ENCODE data around the gene GATAD2A. TPM values are rescaled to one million over a fixed set of nuclear protein-coding genes. Genes with fewer than 3 reads are reported as not detected.

The GATAD2A gene
- total RNA-seq, 1 donor from 2014 or later: 163 TPM

DNA sequence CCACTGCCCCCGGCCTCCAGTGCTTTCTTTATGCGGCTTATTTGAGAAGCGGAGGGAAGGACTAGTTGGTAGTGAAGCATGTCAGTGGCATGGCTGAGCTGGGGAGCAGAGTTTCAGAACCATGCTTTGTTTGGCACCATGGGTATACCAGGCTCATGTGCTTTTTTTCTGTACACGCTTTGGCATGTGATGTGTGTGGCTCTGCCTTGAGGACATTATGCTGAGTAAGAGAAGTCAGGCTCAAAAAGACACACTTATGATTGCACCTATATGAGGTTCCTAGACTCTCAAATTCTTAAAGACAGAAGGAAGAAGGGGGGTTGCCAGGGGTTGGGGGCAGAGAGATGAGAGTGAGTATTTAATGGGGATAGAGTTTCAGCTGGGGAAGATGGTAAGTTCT lies 21.3 kb downstream of the GATAD2A start:
- H3K27ac Mint-ChIP-seq (ENCODE audit: unreplicated experiment): no peak overlapping the region
- Histone ChIP-seq H3K4me1 (ENCODE audit: insufficient read depth, low read length) (peaks cover 7% of the 10 kb centered on the region), H2AFZ (ENCODE audit: low read depth, low read length) (no peak overlapping the region), H3K79me2 (ENCODE audit: insufficient read depth, low read length) (peaks cover 99% of the 10 kb centered on the region), H3K4me3 (ENCODE audit: insufficient read depth, low read depth, low read length) (no peak overlapping the region), H4K20me1 (ENCODE audit: insufficient read depth, low read length) (peaks cover 98% of the 10 kb centered on the region), H3K27ac (ENCODE audit: low read depth, low read length) (no peak overlapping the region), H3K27me3 (ENCODE audit: insufficient read depth, low read length) (no peaks in the 10 kb centered on the region), H3K9me3 (ENCODE audit: insufficient read depth, low read depth, low read length) (no peaks in the 10 kb centered on the region), H3K36me3 (ENCODE audit: insufficient read depth, low read length) (no peaks in the 10 kb centered on the region), H3K4me2 (ENCODE audit: low read length) (no peak overlapping the region), H3K9ac (ENCODE audit: low read length) (no peak overlapping the region)
- TF ChIP-seq EZH2 (IDR thresholded peaks at IDR 0.05; ENCODE audit: insufficient read depth, low read length) (no peak), CTCF (IDR thresholded peaks at IDR 0.05; ENCODE audit: insufficient read depth, low read depth, low read length) (no peak)
- DNase-seq (ENCODE audit: low read depth): no peak
- no peak overlapping the region for H3K4me3 Mint-ChIP-seq (ENCODE audit: unreplicated experiment)
- H3K36me3 Mint-ChIP-seq (ENCODE audit: low read depth, unreplicated experiment): peaks cover 5% of the 10 kb centered on the region
- H3K27me3 Mint-ChIP-seq (ENCODE audit: low read depth, unreplicated experiment): no peaks in the 10 kb centered on the region
- H3K9me3 Mint-ChIP-seq (ENCODE audit: unreplicated experiment): no peaks in the 10 kb centered on the region
- FAIRE-seq: no peak
- H3K4me1 Mint-ChIP-seq (ENCODE audit: low read depth, unreplicated experiment): peaks cover 23% of the 10 kb centered on the region

- TF ChIP-seq EZH2 (IDR thresholded peaks at IDR 0.05; ENCODE audit: insufficient read depth, low read length): no peak
- TF ChIP-seq CTCF (IDR thresholded peaks at IDR 0.05; ENCODE audit: insufficient read depth, low read depth, low read length): no peak
- FAIRE-seq (no peak), DNase-seq (ENCODE audit: low read depth) (no peak)
- no peaks in the 10 kb centered on the region for H3K36me3 ChIP-seq (ENCODE audit: insufficient read depth, low read length)
- H3K27me3 ChIP-seq (ENCODE audit: insufficient read depth, low read length): no peaks in the 10 kb centered on the region
- H3K4me1 ChIP-seq (ENCODE audit: insufficient read depth, low read length): peaks cover 7% of the 10 kb centered on the region
- no peaks in the 10 kb centered on the region for H3K9me3 Mint-ChIP-seq (ENCODE audit: unreplicated experiment)
- peaks cover 98% of the 10 kb centered on the region for H4K20me1 ChIP-seq (ENCODE audit: insufficient read depth, low read length)
- H3K36me3 Mint-ChIP-seq (ENCODE audit: low read depth, unreplicated experiment): peaks cover 5% of the 10 kb centered on the region
- no peak overlapping the region for H3K27ac ChIP-seq (ENCODE audit: low read depth, low read length)
- H2AFZ ChIP-seq (ENCODE audit: low read depth, low read length): no peak overlapping the region
- peaks cover 99% of the 10 kb centered on the region for H3K79me2 ChIP-seq (ENCODE audit: insufficient read depth, low read length)
- H3K4me2 ChIP-seq (ENCODE audit: low read length): no peak overlapping the region
- no peak overlapping the region for H3K9ac ChIP-seq (ENCODE audit: low read length)
- H3K27me3 Mint-ChIP-seq (ENCODE audit: low read depth, unreplicated experiment): no peaks in the 10 kb centered on the region
- H3K4me3 Mint-ChIP-seq (ENCODE audit: unreplicated experiment): no peak overlapping the region
- H3K4me1 Mint-ChIP-seq (ENCODE audit: low read depth, unreplicated experiment): peaks cover 23% of the 10 kb centered on the region
- H3K9me3 ChIP-seq (ENCODE audit: insufficient read depth, low read depth, low read length): no peaks in the 10 kb centered on the region
- peak overlapping the region; percentile 66 for H3K27ac Mint-ChIP-seq (ENCODE audit: unreplicated experiment)
- H3K4me3 ChIP-seq (ENCODE audit: insufficient read depth, low read depth, low read length): no peak overlapping the region
Observed at GRCh38 chr19:19427302-19427701, 21.8 kb downstream of the GATAD2A start.

- peaks cover 5% of the 10 kb centered on the region for H3K36me3 Mint-ChIP-seq (ENCODE audit: low read depth, unreplicated experiment)
- no peak overlapping the region for H3K4me3 Mint-ChIP-seq (ENCODE audit: unreplicated experiment)
- TF ChIP-seq CTCF (IDR thresholded peaks at IDR 0.05; ENCODE audit: insufficient read depth, low read depth, low read length) (no peak), EZH2 (IDR thresholded peaks at IDR 0.05; ENCODE audit: insufficient read depth, low read length) (no peak)
- no peak overlapping the region for H3K27ac ChIP-seq (ENCODE audit: low read depth, low read length)
- no peak overlapping the region for H3K4me3 ChIP-seq (ENCODE audit: insufficient read depth, low read depth, low read length)
- H3K4me1 ChIP-seq (ENCODE audit: insufficient read depth, low read length): peaks cover 6% of the 10 kb centered on the region
- peaks cover 100% of the 10 kb centered on the region for H3K79me2 ChIP-seq (ENCODE audit: insufficient read depth, low read length)
- H3K4me2 ChIP-seq (ENCODE audit: low read length): no peak overlapping the region
- H3K27me3 ChIP-seq (ENCODE audit: insufficient read depth, low read length): no peaks in the 10 kb centered on the region
- H3K36me3 ChIP-seq (ENCODE audit: insufficient read depth, low read length): no peaks in the 10 kb centered on the region
- H3K27ac Mint-ChIP-seq (ENCODE audit: unreplicated experiment): peak overlapping the region; percentile 53
- FAIRE-seq (no peak), DNase-seq (ENCODE audit: low read depth) (no peak)
- H3K9me3 Mint-ChIP-seq (ENCODE audit: unreplicated experiment): no peaks in the 10 kb centered on the region
- no peaks in the 10 kb centered on the region for H3K9me3 ChIP-seq (ENCODE audit: insufficient read depth, low read depth, low read length)
- no peak overlapping the region for H2AFZ ChIP-seq (ENCODE audit: low read depth, low read length)
- peaks cover 99% of the 10 kb centered on the region for H4K20me1 ChIP-seq (ENCODE audit: insufficient read depth, low read length)
- H3K9ac ChIP-seq (ENCODE audit: low read length): no peak overlapping the region
- H3K27me3 Mint-ChIP-seq (ENCODE audit: low read depth, unreplicated experiment): no peaks in the 10 kb centered on the region
- peaks cover 23% of the 10 kb centered on the region for H3K4me1 Mint-ChIP-seq (ENCODE audit: low read depth, unreplicated experiment)
Observed at GRCh38 chr19:19427944-19428343, 22.5 kb downstream of the GATAD2A start.

Data from astrocyte (in vitro differentiated cells and primary cell).